Panc1 (cell line): ENCODE data around the gene GMPPB.

Experiments
- CTCF ChIP-seq: fragments of 450-650 bp; IDR thresholded peaks from 2 replicates; pipeline ENCODE4 v1.5.1; 2017; ENCODE audit warnings: mild to moderate bottlenecking
- POLR2AphosphoS5 ChIP-seq: IDR thresholded peaks from 2 replicates; pipeline ENCODE4 v1.6.1; 2012; ENCODE audit warnings: mild to moderate bottlenecking, low read depth, low read length, moderate library complexity
- SIN3A ChIP-seq: IDR thresholded peaks from 2 replicates; pipeline ENCODE4 v1.6.1; 2012; ENCODE audit warnings: low read depth, mild to moderate bottlenecking, low read length, moderate library complexity, borderline replicate concordance; ENCODE audit not compliant: insufficient read depth

GRCh38 chr3:49720855-49721595 is 2.7 kb downstream of the GMPPB start:
- TF ChIP-seq CTCF: no peak
- TF ChIP-seq POLR2AphosphoS5: no peak
- TF ChIP-seq SIN3A: no peak
